CD14-positive monocyte (primary cell): ENCODE measurements around the gene EIF3K. TPM values are rescaled to one million over a fixed set of nuclear protein-coding genes. Genes with fewer than 3 reads are reported as not detected.

Experiments
- DNase-seq, 3 donors: peaks; one replicate each; pipeline ENCODE4 v3.0.0-alpha.2; 2011 to 2022
- H2AFZ ChIP-seq: 2 replicates; pipeline ENCODE4 v1.6.0; 2012; ENCODE audit warnings: mild to moderate bottlenecking, low read depth, low read length, inconsistent platforms; ENCODE audit not compliant: insufficient read depth, poor library complexity, severe bottlenecking
- H3K27ac ChIP-seq, 2 donors: 1 replicate in 1 of 2; 2 replicates in 1 of 2; pipeline ENCODE4 v1.5.1; 2012 to 2013; ENCODE audit warnings: low read length in 2 of 2, control low read depth in 1 of 2, inconsistent platforms in 1 of 2, low read depth in 1 of 2, mild to moderate bottlenecking in 1 of 2
- H3K27me3 ChIP-seq, 2 donors: one replicate each; pipeline versions ENCODE4 v1.6.0 to v1.6.1; 2011 to 2013; ENCODE audit warnings: low read length in 2 of 2; ENCODE audit not compliant: control insufficient read depth in 2 of 2, insufficient read depth in 2 of 2
- H3K36me3 ChIP-seq, 2 donors: replicated peaks in 1 of 2; 1 replicate in 1 of 2; 2 replicates in 1 of 2; pipeline versions ENCODE4 v1.5.1 to v1.6.1; 2012 to 2013; ENCODE audit warnings: low read length in 2 of 2, control low read depth in 1 of 2, inconsistent platforms in 1 of 2, mild to moderate bottlenecking in 1 of 2; ENCODE audit not compliant: insufficient read depth in 2 of 2, control insufficient read depth in 1 of 2
- H3K4me1 ChIP-seq, 2 donors: 1 replicate in 1 of 2; 2 replicates in 1 of 2; pipeline versions ENCODE4 v1.5.1 to v1.6.1; 2012 to 2013; ENCODE audit warnings: low read length in 2 of 2, control low read depth in 1 of 2, inconsistent platforms in 1 of 2, mild to moderate bottlenecking in 1 of 2, moderate library complexity in 1 of 2; ENCODE audit not compliant: insufficient read depth in 2 of 2, control insufficient read depth in 1 of 2
- H3K4me2 ChIP-seq: replicated peaks from 2 replicates; pipeline ENCODE3; 2012; ENCODE audit warnings: low read length, moderate library complexity, mild to moderate bottlenecking; ENCODE audit not compliant: poor library complexity, severe bottlenecking; ENCODE audit errors: extremely low read depth
- H3K4me3 ChIP-seq, 3 experiments: fragments of 200-600 bp in 1 of 3; sonication (generic) in 1 of 3; replicated peaks in 1 of 3; 1 replicate in 2 of 3; 2 replicates in 1 of 3; pipeline ENCODE4 v1.5.1; 2011 to 2013; ENCODE audit warnings: low read length in 3 of 3, mild to moderate bottlenecking in 3 of 3, control low read depth in 2 of 3, low read depth in 2 of 3, inconsistent platforms in 1 of 3, moderate library complexity in 1 of 3
- H3K79me2 ChIP-seq: 2 replicates; pipeline ENCODE4 v1.6.0; 2012; ENCODE audit warnings: mild to moderate bottlenecking, control low read depth, inconsistent platforms, low read length, moderate library complexity; ENCODE audit not compliant: insufficient read depth
- H3K9ac ChIP-seq: 2 replicates; pipeline ENCODE4 v1.6.0; 2017; ENCODE audit warnings: low read length, mild to moderate bottlenecking; ENCODE audit not compliant: insufficient read depth, poor library complexity, severe bottlenecking
- H3K9me3 ChIP-seq, 2 donors: replicated peaks in 1 of 2; 1 replicate in 1 of 2; 2 replicates in 1 of 2; pipeline versions ENCODE4 v1.5.1 to v1.6.1; 2012 to 2013; ENCODE audit warnings: low read length in 2 of 2, control low read depth in 1 of 2; ENCODE audit not compliant: control insufficient read depth in 1 of 2, insufficient read depth in 1 of 2
- H4K20me1 ChIP-seq: 2 replicates; pipeline ENCODE4 v1.6.0; 2012; ENCODE audit warnings: mild to moderate bottlenecking, low read length, control low read depth, moderate library complexity; ENCODE audit not compliant: insufficient read depth
- H3K27ac Mint-ChIP-seq, 7 donors: one replicate each; pipeline ENCODE4 v1.8.0; 2020; ENCODE audit warnings: mild to moderate bottlenecking in 7 of 7, mixed read lengths in 7 of 7, moderate library complexity in 6 of 7, inconsistent platforms in 2 of 7
- H3K27me3 Mint-ChIP-seq, 3 donors: one replicate each; pipeline ENCODE4 v1.8.0; 2021 to 2022; ENCODE audit warnings: low read depth in 3 of 3, mild to moderate bottlenecking in 3 of 3, mixed read lengths in 3 of 3, moderate library complexity in 3 of 3, inconsistent platforms in 1 of 3
- H3K36me3 Mint-ChIP-seq, 2 donors: one replicate each; pipeline ENCODE4 v1.8.0; 2020; ENCODE audit warnings: mixed read lengths in 2 of 2, inconsistent platforms in 1 of 2, mild to moderate bottlenecking in 1 of 2
- H3K4me1 Mint-ChIP-seq: one replicate; pipeline ENCODE4 v1.8.0; 2020; ENCODE audit warnings: mild to moderate bottlenecking, mixed read lengths
- H3K4me3 Mint-ChIP-seq, 2 donors: one replicate each; pipeline ENCODE4 v1.8.0; 2020; ENCODE audit warnings: mild to moderate bottlenecking in 2 of 2, mixed read lengths in 2 of 2, moderate library complexity in 1 of 2
- H3K9me3 Mint-ChIP-seq, 7 donors: one replicate each; pipeline ENCODE4 v1.8.0; 2020 to 2022; ENCODE audit warnings: mixed read lengths in 7 of 7, mild to moderate bottlenecking in 6 of 7, moderate library complexity in 6 of 7, inconsistent platforms in 2 of 7
- WGBS: methylation state at CpG from one replicate; pipeline ENCODE4 v1.1.5; 2013; ENCODE audit warnings: missing lambda C conversion rate; ENCODE audit not compliant: insufficient coverage; 5-methylcytosine and 5-hydroxymethylcytosine counted together
- intact Hi-C, 2 donors: fragments of 100-400 bp; cut with micrococcal nuclease; formaldehyde crosslinking; loops; one replicate each; pipeline versions ENCODE4 v1.15.0 to v1.15.1; 2023
- polyA plus RNA-seq, 3 donors: library from polyadenylated mRNA; depleted of rRNA in 1 of 3; unstranded in 2 of 3; stranded (reverse) in 1 of 3; fragments of 300-500 nt in 2 of 3; fragments of >200 nt in 1 of 3; fragmentation: Illumina TruSeq in 2 of 3; gene quantifications; 1 replicate in 2 of 3; 2 replicates in 1 of 3; pipeline ENCODE4 v1.2.3, GENCODE V29; 2012 to 2021
- TF ChIP-seq, protein P1 (sequence below): fragments of 200-600 bp; IDR thresholded peaks from one replicate; pipeline ENCODE4 v1.8.0; 2022; ENCODE audit warnings: antibody characterized with exemption, mild to moderate bottlenecking

Gene EIF3K
- polyA plus RNA-seq, 3 donors, result 326 to 1,088 (median 381) TPM

DNA sequence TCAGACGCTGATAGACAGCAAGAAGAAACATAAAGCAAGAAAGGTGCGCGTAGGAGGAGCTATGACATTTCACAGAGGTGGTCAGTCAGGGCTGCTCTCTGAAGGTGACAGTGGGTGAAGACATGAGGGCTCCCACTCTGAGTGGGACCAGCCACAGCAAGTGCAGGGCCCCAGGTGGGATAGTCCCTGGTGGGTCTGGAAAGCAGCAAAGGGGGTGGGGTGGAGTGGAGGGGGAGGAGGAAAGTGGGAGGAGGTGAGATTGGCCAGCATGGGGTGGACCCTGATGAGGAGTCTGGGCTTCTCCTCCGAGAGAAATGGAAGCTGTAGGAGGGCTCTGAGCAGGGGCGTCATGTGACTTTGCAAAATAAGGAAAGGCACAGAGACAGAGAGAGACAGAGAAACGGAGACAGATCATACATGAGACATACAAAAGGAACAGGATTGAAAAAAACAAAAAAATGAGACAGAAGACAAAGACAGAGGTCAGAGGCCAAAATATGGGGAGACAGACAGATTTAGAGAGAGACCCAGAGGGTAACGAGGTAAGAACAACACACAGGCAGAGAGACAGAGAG is 3.9 kb upstream of the EIF3K start:
- no peak overlapping the region for H3K4me2 ChIP-seq
- no peak overlapping the region for H3K27ac ChIP-seq
- Mint-ChIP-seq H3K27ac (peak overlapping the region in 4 of 7 donors; percentile 15 to 32 (median 20)), H3K4me3 (peak overlapping the region in 1 of 2 donors; percentile 8), H3K36me3 (peaks cover 20 to 42% of the 10 kb centered on the region in 2 donors), H3K4me1 (peaks cover 28% of the 10 kb centered on the region), H3K27me3 (peaks cover 0 to 2% (median 2%) of the 10 kb centered on the region in 3 donors), H3K9me3 (peaks cover 0 to 3% (median 0%) of the 10 kb centered on the region in 7 donors)
- intact Hi-C loops, result loop anchor here in 1 of 2 donors (5.0 kb wide), 2 partner anchors 198 to 298 kb away; partner anchors contain the start of genes KCNK6 and YIF1B
- H3K9me3 ChIP-seq, result no peaks in the 10 kb centered on the region
- no peak for DNase-seq
- H3K4me1 ChIP-seq, result peaks cover 34 to 42% of the 10 kb centered on the region in 2 donors
- H3K9ac ChIP-seq, result no peak overlapping the region
- WGBS, result 95% methylated on average over 6 of the region's 7 CpGs
- TF ChIP-seq, protein P1, sequence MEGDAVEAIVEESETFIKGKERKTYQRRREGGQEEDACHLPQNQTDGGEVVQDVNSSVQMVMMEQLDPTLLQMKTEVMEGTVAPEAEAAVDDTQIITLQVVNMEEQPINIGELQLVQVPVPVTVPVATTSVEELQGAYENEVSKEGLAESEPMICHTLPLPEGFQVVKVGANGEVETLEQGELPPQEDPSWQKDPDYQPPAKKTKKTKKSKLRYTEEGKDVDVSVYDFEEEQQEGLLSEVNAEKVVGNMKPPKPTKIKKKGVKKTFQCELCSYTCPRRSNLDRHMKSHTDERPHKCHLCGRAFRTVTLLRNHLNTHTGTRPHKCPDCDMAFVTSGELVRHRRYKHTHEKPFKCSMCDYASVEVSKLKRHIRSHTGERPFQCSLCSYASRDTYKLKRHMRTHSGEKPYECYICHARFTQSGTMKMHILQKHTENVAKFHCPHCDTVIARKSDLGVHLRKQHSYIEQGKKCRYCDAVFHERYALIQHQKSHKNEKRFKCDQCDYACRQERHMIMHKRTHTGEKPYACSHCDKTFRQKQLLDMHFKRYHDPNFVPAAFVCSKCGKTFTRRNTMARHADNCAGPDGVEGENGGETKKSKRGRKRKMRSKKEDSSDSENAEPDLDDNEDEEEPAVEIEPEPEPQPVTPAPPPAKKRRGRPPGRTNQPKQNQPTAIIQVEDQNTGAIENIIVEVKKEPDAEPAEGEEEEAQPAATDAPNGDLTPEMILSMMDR, result no peak
- no peaks in the 10 kb centered on the region for H4K20me1 ChIP-seq
- H3K27me3 ChIP-seq, result no peaks in the 10 kb centered on the region
- no peak overlapping the region for H3K4me3 ChIP-seq
- peaks cover 50% of the 10 kb centered on the region for H3K79me2 ChIP-seq
- H2AFZ ChIP-seq, result no peak overlapping the region
- peaks cover 27 to 33% of the 10 kb centered on the region in 2 donors for H3K36me3 ChIP-seq

DNA sequence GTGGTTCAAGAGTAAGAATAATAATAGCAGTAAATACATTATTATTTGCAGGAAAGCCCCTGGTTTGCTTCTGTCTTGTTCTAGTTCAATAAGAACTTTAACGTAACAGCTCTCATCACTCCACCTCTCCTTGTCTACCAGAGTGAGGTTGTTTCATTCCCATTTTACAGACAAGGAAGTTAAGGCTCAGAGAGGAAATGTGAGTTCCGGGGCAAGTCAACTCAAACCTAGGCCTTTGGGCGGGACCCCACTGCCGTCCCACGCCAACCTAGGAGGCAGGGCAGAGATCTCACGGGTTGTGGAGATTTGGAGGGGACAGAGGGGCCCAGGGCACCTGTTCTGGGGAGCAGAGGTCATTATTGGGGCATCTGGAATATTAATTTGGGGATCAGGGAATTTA is 2.7 kb upstream of the EIF3K start:
- H3K27me3 Mint-ChIP-seq, result peaks cover 0 to 2% (median 1%) of the 10 kb centered on the region in 3 donors
- WGBS, result 87% methylated on average over 4 of the region's 6 CpGs
- Histone ChIP-seq H3K36me3 (peaks cover 28 to 35% of the 10 kb centered on the region in 2 donors), H3K9me3 (no peaks in the 10 kb centered on the region), H3K4me2 (no peak overlapping the region), H3K27ac (peak overlapping the region in 1 of 2 donors; percentile 97), H4K20me1 (no peaks in the 10 kb centered on the region), H2AFZ (no peak overlapping the region), H3K9ac (no peak overlapping the region), H3K79me2 (peaks cover 62% of the 10 kb centered on the region), H3K4me3 (no peak overlapping the region), H3K4me1 (peaks cover 35 to 44% of the 10 kb centered on the region in 2 donors), H3K27me3 (no peaks in the 10 kb centered on the region)
- H3K9me3 Mint-ChIP-seq, result no peaks in the 10 kb centered on the region
- H3K4me1 Mint-ChIP-seq, result peaks cover 31% of the 10 kb centered on the region
- peak overlapping the region in 4 of 7 donors; percentile 9 to 97 (median 32) for H3K27ac Mint-ChIP-seq
- no peak for DNase-seq
- H3K36me3 Mint-ChIP-seq, result peaks cover 19 to 44% of the 10 kb centered on the region in 2 donors
- intact Hi-C loops, result loop anchor here in 1 of 2 donors (5.0 kb wide), 2 partner anchors 199 to 299 kb away; partner anchors contain the start of genes KCNK6 and YIF1B
- H3K4me3 Mint-ChIP-seq, result no peak overlapping the region
- TF ChIP-seq, protein P1, result no peak
